Kidney tubule cell (primary cell): ENCODE results near the gene TENT4A.

Experiments
- DNase-seq: peaks from one replicate; pipeline ENCODE4 v3.0.0-alpha.2; 2018; ENCODE audit warnings: low spot score

The TENT4A gene

DNA sequence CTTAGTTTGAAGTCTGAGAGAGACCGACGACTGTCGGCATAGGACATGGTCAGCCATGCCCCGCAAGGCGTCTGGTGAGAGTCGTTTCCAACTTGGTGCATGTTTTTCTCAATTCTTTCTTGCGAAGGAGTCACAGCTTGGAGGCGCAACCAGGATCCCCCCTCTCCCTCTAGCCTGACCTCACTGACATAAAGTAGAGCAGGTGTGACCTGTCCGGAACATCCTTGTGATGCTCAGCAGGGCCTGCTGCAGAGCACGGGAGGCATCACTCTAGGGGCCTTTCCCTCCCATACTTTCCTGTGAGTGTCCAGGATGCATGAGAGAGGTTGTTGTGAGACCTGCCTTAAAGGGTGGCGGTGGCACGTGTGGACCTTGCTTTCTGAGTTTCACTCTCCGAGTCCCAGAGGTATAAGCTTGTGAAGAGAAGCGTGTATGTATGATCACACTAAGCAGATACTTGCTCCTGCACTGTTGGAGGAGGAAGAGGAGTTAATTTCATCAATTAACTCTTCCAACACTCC, 5.0 kb downstream of the TENT4A start:
- no peak for DNase-seq

DNA sequence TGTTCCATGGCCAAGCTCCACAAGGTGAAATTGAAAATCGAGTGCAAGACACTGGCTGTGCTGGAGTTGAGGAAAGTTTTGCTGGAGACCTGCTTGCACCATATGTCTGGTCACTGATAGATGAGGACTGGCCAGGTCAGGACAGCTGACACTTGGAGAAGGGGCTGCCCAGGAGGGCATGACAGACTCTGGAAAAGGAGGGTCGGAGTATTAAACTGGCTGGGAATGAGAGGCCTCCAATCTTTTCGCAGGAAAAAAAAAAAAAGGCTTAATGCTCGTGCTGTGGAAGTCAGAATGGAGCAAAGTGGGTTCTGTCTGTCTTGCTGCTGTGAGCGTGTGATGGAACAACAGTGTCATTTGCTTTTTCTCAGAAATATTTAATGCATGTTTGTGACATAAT, 5.5 kb downstream of the TENT4A start:
- DNase-seq: no peak

DNA sequence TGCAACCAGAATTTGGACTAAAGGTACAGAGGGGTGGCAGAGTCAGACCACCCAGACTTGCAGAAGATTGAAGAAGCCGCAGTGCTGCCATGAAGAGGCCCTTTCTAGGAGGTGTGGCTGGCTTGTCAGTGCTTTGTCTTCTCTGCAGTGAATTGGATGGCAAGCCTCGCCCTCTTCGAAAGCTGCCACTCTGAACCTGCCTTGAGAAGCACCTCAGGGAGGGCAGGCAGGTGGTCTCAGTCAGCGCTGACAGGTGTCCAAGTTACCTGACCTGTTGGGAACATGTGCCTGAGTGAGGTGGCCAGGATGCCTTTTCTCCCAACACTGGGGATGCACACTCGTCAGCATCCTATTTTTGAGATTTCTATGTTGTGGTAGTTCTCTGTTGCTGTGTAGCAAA, 6.2 kb downstream of the TENT4A start:
- no peak for DNase-seq

DNA sequence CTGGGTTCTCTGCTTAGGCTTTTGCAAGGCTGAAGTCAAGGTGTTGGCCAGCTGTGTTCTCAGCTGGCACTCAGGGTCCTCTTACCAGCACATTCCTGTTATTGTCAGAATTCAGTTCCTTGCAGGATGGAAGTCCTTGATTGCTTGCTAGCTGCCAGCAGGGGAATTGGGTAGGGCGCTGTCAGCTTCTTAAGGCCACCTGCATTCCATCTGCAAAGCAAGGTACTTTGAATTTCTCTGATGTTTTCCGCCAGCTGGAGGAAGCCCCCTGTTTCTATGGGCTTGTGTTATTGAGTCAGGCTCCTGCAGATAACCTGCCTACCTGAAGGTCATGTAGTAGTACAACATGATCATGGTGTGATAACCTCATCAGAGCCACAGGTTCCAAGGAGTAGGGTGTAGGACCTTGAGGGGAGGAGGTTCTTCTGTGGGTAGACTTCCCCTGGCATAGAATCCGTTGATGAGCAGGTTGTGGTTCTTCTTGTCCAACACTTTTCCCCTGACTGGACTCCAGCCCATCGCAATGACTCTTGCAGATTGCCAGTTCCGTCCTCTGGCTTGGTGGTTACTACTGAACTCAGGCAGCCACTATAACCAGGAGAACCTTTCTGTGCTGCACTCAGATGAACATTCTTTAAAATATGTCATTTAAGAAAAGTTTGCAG, 6.8 kb downstream of the TENT4A start:
- no peak for DNase-seq

DNA sequence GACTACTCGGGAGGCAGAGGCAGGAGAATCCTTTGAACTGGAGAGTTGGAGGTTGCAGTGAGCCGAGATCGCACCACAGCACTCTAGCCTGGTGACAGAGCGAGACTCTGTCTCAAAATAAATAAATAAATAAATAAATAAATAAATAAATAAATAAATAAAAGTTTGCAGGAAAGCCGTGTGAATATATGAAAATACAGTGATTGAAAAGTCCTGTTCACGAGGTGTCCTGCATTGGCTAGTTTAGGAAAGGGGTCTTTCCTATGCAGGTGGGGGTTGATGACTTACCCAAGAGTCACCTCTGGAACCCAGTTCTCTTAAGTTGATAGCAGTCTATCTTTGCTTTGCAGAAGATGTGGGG, 7.3 kb downstream of the TENT4A start:
- DNase-seq: no peak

DNA sequence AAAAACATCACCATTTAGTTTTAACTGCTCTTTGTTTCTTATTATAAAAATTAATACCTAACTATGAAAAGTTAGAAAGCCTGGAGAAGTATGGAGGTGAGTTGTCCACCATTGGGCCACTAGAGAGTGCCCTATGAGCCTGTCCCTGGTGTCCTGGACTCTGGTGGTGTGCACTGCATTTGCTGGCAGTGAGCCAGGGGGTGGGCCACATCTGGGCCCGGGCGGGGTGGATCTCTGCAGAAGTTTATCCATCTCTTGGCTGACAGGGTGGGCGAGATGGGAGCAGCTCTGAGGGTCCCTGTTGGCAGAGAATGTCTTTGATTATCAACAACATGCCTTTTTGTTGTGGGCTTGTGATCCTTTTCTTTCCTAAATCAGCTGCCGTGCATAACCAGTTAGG, 8.2 kb downstream of the TENT4A start:
- no peak for DNase-seq

DNA sequence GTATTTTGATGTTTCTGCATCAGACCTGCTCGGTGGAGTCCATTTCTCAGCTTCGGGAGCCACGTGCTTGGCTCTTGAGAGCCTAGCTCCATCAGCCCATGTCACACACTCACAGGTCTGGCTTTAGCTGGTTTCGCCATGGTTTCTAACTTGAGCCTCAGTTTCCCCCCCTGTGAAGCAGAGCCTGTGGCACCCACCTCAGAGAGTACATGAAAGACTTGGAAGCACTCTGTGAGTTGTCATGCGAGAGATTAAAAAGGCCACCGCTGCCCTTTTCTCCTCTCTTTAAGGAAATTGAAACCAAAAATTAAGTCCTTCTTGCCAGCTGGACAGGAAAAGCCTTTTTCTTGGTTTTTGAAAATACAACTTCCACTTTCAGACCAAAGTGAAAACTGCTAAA, 8.8 kb downstream of the TENT4A start:
- DNase-seq: no peak

DNA sequence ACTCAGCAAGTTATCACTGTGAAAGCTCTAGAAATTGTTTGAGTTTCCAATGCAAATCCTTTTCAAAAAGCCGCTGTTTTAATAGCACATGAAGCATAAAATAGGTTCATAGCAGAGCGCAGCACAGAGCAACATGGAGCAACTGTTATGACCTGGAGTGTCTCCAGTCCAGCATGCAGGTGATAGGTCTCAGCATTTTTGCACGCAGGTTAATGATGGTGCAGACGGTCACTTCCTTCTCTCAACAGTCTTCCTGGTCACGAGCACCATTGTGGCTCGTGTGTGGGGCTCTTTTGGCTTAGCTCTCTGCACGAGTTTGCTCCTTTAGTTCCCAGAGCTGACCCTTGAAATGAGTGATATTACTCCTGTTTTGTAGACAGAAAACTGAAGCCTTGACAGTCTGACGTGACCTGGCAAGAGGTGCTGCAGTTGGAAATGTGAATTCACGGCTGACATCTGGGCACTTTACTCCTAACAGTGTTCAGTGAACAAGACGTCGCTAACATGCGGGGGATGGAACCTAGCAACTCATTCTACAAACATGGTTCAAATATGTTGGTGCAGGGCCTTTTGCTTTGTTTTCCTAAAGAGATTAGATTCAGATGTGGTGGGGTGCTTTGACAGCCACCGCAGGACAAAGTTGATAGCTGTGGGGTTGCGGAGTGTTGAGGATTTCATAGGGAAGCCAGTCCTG, 10.0 kb downstream of the TENT4A start:
- DNase-seq: no peak

DNA sequence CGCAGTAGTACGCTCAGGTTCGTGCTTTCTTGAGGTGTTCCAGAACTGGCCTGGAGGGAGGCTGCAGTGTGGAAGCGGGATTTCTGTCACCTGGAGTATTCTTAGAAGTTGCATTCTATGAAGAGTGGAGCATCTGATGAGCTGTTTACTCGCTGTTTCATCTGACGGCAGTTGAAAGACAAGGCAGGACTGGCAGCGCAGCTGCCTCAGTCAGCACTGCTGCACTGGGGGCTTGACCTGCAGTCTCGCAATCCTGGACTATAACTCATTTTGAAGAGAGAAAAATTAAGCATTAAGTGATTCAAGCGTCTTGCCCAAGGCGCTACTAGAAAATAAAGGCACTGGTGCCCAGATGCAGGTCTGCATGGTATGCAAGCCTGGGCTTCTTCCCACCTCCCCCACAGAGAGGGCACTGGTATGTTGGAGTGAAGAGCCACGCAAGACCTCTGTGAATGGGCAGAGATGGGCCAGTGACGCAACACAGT, 10.6 kb downstream of the TENT4A start:
- no peak for DNase-seq

DNA sequence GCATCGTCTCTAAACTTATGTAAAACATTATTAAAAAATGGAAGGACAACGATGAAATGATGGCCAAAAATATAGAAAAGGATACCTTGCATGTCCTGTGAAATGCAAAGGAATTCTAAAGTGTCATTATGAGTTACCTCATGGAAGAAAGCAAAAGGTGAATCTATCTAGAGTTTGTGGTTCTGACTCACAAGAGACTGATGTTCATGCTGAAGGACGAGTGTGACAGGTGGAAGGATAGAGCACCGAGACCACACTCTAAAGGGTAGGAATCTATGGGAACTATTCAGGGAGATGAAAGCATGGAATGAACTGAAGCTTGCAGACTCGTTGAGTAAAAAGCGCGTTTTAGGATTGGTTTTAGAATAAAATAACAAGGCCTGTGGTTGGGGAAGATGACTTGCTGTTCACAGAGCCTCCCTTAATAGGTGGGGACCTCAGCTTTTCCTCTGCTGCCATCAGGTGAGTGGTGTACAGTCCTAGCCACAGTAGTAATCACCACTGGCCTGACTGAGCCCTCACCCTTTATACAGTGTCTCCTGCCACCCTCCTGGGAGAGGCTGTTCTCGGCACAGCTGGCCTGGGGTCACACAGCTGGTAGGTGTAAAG, 11.2 kb downstream of the TENT4A start:
- no peak for DNase-seq

DNA sequence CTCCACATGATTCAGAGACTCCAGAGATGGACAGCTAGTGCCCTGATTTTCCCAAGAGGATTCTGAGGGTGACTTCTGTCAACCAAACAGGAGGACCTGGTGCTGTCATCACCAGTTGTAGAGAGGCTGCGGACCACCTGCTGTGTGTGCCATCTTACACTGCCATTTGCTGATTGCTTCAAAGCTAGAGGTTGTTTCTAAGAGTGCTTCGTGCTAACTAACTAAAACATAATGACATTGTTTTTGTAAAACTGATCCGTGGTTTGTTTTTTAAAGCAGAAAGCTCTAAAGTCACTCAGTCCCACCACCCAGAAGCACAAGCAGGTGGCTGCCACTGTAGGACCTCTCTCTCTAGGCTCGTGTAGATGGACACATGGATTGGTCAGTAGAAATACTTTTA, 12.2 kb downstream of the TENT4A start:
- no peak for DNase-seq

DNA sequence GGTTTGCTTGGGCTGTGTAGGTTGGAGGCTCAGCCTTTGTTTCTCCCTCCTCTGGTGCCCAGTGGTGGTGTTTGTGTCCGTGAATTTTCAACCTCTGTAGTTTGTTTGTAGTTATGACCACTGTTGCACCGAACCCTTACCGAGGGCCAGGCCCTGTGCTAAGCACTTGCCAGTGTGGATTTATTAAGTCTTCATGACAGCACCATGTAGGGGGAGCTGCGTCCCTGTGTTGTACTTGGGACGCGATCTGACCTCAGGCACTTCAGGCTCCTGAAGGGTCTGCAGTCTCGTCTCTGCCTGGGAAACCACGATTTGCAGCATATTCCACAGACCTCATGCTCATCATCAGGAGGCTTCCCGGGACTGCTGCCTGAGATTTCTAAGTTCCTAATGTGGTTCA, 12.8 kb downstream of the TENT4A start:
- no peak for DNase-seq

DNA sequence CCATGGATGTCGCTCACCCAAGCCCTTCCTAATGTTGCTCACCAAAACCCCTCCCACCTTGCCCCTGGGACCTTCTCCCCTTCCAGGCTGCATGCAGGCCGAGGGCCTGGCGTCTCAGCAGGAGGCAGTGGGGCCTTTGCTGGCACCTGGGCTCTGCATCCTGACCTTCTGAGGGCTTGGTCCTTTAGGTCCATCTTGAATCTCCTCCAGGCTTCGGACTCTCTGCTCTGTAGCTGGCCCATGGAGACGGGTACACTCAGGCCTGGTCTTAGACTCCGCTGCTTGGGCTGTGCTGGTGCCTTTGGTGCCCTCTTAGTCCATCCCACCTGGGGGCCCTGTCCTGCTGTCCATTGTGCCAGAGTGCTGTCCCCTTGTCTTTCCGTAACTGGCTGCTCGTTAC, 14.0 kb downstream of the TENT4A start:
- no peak for DNase-seq

DNA sequence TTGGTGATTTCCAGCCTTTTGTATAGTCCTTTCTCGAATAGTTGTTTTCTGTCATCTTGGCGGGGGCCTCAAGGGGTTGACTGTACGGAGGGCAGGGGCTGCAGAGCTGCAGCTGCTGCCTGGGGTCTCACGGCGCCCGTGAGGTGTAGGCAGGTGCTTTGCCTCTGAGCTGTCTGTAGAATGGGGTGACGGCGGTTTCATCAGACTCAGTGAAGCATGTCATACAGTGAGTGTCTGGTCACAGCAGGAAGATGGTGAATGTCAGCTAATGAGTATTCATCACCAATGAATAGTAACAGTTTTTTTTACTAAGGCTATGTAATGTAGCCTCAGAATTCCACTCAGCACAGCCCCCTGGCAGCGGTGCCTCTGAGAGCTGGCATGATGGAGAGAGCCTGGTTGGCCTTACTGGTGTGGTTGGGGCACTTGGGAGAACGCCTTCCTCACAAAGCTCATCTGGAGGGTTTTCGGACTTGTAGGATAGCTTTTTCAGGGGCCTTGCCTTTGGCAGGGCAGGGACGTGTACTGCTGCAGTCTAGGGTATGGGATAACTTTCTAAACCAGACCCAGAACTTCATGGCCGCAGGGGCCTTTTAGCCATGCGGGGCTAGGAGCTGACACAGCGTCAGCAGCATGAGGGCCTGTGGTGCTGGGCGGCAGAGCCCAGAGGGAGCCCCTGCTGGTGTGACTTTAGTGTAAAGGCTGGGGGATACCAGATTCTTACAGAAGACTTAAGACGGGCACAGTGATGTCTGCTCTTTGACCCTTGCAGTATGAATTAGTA, 15.0 kb downstream of the TENT4A start:
- peak; percentile 58 for DNase-seq

DNA sequence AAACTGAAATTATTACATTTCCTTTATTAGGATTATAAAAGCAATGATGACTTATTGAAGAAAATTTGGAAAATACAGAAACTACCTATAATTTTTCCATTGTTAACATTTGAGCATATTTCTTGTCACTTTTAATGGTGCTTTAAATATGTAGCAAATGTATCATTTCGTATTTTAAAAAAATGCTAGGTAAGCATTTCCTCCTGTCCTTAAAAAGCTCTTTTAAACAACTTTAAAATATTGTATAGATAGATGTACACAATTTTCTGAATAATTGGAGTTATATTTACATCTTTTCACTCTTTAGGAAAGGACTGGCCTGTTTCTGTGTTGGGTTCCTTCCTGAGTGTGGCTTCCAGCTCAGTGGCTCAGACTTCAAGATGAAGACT, 15.6 kb downstream of the TENT4A start:
- DNase-seq: no peak

DNA sequence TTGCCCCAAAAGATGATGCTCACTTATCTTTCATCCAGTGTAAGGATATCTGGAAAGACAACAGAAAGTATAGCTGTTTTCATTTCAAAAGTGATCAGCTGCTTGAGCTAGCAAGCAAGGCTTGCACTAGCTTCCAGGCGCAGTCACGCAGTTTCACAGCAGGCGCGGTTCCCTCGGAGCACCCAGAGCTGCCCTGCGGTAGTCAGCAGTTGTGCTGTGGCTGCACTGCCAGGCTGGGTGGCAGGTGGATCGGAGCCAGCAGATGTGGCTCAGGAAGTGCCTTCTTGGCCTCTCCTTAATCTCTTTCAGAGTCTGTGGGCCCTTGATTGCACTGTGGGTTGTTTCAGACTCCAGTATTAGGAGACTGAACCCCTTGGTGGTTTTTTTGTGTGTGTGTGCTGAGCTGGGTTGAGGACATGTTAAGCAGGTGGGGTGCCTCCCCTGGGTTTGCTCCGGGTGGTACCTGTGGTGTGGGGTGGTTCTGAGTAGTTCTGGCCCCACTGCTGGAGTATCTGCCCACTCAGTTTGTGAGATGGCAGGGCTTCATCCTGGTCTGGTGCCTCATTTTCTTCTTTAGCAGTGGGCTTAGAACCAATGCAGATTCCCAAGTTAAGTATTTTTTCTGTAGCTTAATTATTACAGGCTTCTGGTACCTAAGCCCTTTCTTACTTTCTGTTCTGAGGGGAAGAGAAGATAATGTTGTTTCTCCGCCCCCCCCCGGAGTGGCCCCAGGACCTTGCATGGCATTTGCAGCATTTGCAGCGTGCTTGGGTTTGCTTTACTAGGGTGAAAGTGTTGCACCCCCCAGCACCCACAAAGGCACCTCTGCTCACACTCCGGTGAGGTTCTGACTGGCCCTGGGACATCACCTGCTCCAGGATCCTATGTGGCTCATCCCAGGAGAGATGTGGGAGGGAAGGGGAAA, 16.4 kb downstream of the TENT4A start:
- DNase-seq: peak; percentile 8

DNA sequence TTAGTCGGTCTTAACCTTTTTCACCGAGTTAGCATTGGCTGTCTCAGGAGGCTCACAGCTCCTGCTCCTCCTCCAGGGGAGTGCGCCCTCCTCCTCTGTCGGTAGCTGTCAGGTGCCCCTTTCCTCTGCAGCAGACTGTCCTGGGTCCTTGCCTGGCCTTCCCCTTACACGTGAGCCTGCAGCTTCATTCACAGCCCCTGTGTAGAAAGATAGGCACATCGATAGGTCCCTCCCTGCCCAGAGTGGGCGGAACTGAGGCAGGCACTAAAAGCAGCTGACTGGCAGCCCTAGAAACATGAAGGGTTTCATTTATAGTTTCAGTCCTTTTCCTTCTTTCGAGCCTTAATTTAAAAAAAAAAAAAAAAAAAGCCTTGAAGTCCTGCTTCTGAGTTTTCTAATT, 17.2 kb downstream of the TENT4A start:
- DNase-seq: no peak

DNA sequence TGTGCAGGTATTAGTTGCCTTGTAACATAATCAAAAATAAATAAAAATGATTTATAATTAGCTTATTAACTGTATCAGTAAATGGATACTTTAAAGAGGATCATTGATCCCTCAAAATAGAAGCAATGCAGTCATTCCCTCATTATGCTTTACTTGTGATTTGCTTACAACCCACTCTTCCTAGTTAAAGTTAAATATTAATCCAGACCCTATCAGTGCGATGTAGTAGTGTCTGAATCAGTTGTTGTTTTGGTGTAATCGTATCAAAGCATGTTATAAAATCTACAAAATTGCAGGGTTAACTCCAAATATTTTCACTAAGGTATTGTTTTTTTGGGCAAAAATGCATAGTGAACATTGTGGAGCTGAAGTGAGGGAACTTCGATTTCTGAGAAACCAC, 17.6 kb downstream of the TENT4A start:
- DNase-seq: peak; percentile 51

DNA sequence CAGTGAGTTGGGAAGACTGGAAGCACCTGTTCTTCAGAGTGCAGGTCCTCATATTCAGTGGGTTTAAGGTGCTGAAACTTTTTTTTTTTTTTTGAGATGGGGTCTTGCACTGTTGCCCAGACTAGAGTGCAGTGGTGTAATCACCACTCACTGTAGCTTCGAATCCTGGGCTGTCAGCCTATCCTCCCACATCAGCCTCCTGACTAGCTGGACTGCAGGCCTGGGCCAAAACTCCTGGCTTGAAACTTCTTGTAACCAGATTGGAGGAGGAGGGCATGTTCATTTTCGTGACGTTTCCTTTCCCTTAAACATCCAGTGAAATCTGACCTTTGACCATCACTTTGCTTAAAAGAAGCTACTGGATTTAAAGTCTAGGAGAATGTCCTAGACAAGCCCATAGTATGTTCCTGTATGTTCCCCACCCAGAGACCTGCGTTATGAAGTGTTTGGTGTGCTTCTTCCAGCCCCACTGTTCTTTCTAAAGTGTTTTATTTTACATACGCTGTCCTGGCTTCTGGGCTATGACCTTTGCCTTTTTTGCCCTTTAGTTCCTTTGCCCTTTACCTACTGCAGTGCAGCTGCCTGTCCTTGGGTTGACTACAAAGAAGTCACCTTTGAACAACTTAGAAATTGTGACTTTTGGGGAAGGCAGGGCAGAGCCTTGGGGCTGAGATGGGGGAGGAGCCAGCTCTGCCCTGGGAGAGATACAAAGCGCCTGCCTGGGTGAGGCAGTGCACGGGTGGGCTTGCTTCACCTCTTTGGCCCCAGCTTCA, 18.4 kb downstream of the TENT4A start:
- no peak for DNase-seq

DNA sequence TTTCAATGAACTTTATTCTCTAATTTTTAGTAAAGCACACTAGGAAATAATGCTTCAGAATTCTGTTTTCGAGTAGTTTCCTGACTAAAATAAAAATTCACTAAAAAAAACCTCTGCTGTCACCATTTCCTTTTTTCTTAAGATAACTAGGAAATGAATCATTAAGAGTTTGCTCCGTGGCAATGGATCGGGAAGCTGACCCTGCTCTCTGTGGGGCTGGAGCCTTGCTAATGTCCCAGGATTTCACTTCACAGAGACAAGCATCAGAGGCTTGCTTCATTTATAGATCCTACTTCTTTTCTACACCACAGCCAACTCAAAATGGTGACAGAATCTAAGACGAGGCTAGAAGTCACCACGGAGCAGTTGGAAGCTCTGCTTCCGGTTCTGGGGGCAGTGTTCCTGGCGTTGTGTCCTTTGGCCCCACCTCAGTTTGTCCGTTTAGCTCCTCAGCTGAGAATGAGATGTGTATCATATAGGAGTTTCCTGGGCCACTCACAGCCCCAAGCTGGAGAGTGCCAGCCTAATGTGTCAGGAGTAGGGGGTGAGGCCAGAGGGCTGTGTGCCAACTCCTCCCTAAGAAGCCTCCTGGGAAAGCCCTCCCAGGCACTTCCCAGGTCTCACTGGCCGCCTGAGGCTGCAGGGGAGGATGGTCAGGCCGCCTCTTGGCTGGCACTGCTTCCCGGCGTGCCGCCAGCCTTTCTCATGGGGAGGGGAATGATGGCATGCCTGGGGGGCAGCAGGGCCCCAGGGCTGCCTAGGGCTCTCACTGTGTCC, 19.6 kb downstream of the TENT4A start:
- peak; percentile 90 for DNase-seq
